ENCODE data around the gene TTC7B. TPM values are rescaled to one million over a fixed set of nuclear protein-coding genes. Genes with fewer than 3 reads are reported as not detected.

Gene TTC7B
- total RNA-seq, 1 experiment from 2014 or later = 70.6 TPM

DNA sequence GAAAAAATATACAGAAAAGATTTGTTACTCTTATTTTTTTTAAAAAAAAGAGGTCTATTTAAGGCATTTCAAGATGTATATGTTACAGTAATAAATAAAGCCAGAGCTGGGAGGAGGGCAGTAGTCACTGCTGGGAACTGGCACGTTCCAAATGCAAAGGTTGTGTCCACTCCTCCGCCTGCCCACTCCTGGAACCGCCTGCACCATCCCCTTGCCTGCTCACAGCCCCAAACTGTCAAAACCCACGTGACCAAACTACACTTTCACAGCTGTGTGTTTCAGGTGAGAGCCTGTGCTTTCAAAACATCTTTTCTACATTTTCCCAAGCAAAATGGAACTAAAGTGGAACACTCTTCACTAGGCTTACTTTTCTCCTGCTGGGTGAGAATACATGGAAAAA lies 160.4 kb downstream of the TTC7B start:
- CTCF ChIA-PET = no interaction called here
- Histone ChIP-seq H3K27me3 (ENCODE audit: insufficient read depth, low read length) (no peaks in the 10 kb centered on the region), H3K4me2 (ENCODE audit: low read length) (no peak overlapping the region), H3K27ac (ENCODE audit: low read depth, low read length) (no peak overlapping the region), H3K79me2 (ENCODE audit: insufficient read depth, low read length) (no peaks in the 10 kb centered on the region), H3K9ac (ENCODE audit: low read length) (no peak overlapping the region), H4K20me1 (ENCODE audit: insufficient read depth) (no peaks in the 10 kb centered on the region), H3K4me3 (replicated peaks in 1 of 2; ENCODE audit: low read depth in 1 of 2, low read length in 2 of 2) (no peak overlapping the region), H2AFZ (ENCODE audit: low read depth, low read length, poor library complexity, severe bottlenecking) (no peak overlapping the region), H3K9me2 (ENCODE audit: insufficient read depth) (no peaks in the 10 kb centered on the region), H3K4me1 (ENCODE audit: control insufficient read depth in 1 of 2, insufficient read depth in 2 of 2, low read length in 2 of 2) (no peaks in the 10 kb centered on the region), H3K36me3 (ENCODE audit: control insufficient read depth in 1 of 2, insufficient read depth in 2 of 2, low read length in 2 of 2) (no peaks in the 10 kb centered on the region), H3K9me3 (ENCODE audit: control insufficient read depth in 1 of 2, insufficient read depth in 1 of 2, low read depth in 1 of 2, low read length in 2 of 2) (no peaks in the 10 kb centered on the region)
- RAD21 ChIA-PET (ENCODE audit: low non-redundant PET in 1 of 2, low total read pairs in 2 of 2, uncharacterized antibody in 2 of 2, unreplicated experiment in 2 of 2) = no interaction called here
- no TSS peak for BruUV-seq (replicated peaks)
- ATAC-seq (no peak), DNase-seq (ENCODE audit: low read depth, low spot score) (no peak)
- intact Hi-C loops (cut with micrococcal nuclease) = no loop called here
- POLR2A ChIA-PET = no interaction called here
- TF ChIP-seq ZFX (IDR thresholded peaks at IDR 0.05) (no peak), MAX (IDR thresholded peaks at IDR 0.05) (no peak), CEBPB (IDR thresholded peaks at IDR 0.05; ENCODE audit: low read depth) (no peak), ELF1 (IDR thresholded peaks at IDR 0.05; ENCODE audit: borderline replicate concordance, low read depth) (no peak), POLR2AphosphoS5 (IDR thresholded peaks at IDR 0.05; ENCODE audit: low read depth, low read length) (no peak), ZBTB33 (IDR thresholded peaks at IDR 0.05; ENCODE audit: extremely low read depth, insufficient replicate concordance, low read length) (no peak), FOSL1 (IDR thresholded peaks at IDR 0.05; ENCODE audit: low read depth) (no peak), JUND (IDR thresholded peaks at IDR 0.05) (no peak), RAD21 (IDR thresholded peaks at IDR 0.05; ENCODE audit: low read depth) (no peak), TCF7L2 (IDR thresholded peaks at IDR 0.05; ENCODE audit: borderline replicate concordance, extremely low read depth, insufficient read depth, insufficient read length) (no peak), EZH2 (IDR thresholded peaks at IDR 0.05) (no peak), EGR1 (IDR thresholded peaks at IDR 0.05; ENCODE audit: low read depth) (no peak), ATF3 (IDR thresholded peaks at IDR 0.05) (no peak), SP1 (IDR thresholded peaks at IDR 0.05; ENCODE audit: low read depth) (no peak), ZNF274 (IDR thresholded peaks at IDR 0.05; ENCODE audit: low read depth, low read length) (no peak), REST (IDR thresholded peaks at IDR 0.05; ENCODE audit: low read depth) (no peak)
